Hepatocyte (in vitro differentiated cells): Measurements from ENCODE around the gene PPP3CA. TPM values are rescaled to one million over a fixed set of nuclear protein-coding genes. Genes with fewer than 3 reads are reported as not detected.
"Not testable (repeated sequence)": the region's sequence is repeated elsewhere in the genome, so short reads cannot be mapped to it uniquely, and the experiment has no call there.

Source experiments
- DNase-seq: peaks from one replicate; pipeline ENCODE4 v3.0.0-alpha.2; 2016; ENCODE audit warnings: low spot score
- H2AFZ ChIP-seq: fragments of 200-600 bp; sonication (generic); 2 replicates; pipeline ENCODE4 v1.6.0; 2016; ENCODE audit warnings: antibody characterized with exemption, mild to moderate bottlenecking
- H3K27ac ChIP-seq: fragments of 200-600 bp; sonication (generic); 2 replicates; pipeline ENCODE4 v1.5.1; 2016; ENCODE audit warnings: mild to moderate bottlenecking
- H3K27me3 ChIP-seq: fragments of 200-600 bp; sonication (generic); 2 replicates; pipeline ENCODE4 v1.6.1; 2016
- H3K36me3 ChIP-seq: fragments of 200-600 bp; sonication (generic); replicated peaks from 2 replicates; pipeline ENCODE4 v1.5.1; 2016; ENCODE audit warnings: low read depth; ENCODE audit not compliant: insufficient read depth
- H3K4me1 ChIP-seq: fragments of 200-600 bp; sonication (generic); 2 replicates; pipeline ENCODE4 v1.5.1; 2016; ENCODE audit warnings: mild to moderate bottlenecking, moderate library complexity; ENCODE audit not compliant: insufficient read depth
- H3K4me2 ChIP-seq: fragments of 200-600 bp; sonication (generic); 2 replicates; pipeline ENCODE4 v1.6.0; 2016
- H3K4me3 ChIP-seq: fragments of 200-600 bp; sonication (generic); 2 replicates; pipeline ENCODE4 v1.5.1; 2016; ENCODE audit warnings: mild to moderate bottlenecking
- H3K79me2 ChIP-seq: fragments of 200-600 bp; sonication (generic); 2 replicates; pipeline ENCODE4 v1.6.0; 2017; ENCODE audit warnings: mild to moderate bottlenecking
- H3K9me2 ChIP-seq: fragments of 200-600 bp; sonication (generic); replicated peaks from 2 replicates; pipeline ENCODE4 v1.6.0; 2017; ENCODE audit warnings: mild to moderate bottlenecking; ENCODE audit not compliant: insufficient read depth
- H3K9me3 ChIP-seq: fragments of 200-600 bp; sonication (generic); 2 replicates; pipeline ENCODE4 v1.5.1; 2016; ENCODE audit warnings: low read depth, mild to moderate bottlenecking
- H4K20me1 ChIP-seq: fragments of 200-600 bp; sonication (generic); 2 replicates; pipeline ENCODE4 v1.6.0; 2016; ENCODE audit warnings: mild to moderate bottlenecking; ENCODE audit not compliant: insufficient read depth, poor library complexity, severe bottlenecking
- EZH2 ChIP-seq: fragments of 200-600 bp; sonication (generic); IDR thresholded peaks from 2 replicates; pipeline ENCODE4 v1.6.1; 2016; ENCODE audit warnings: antibody characterized with exemption, mild to moderate bottlenecking, borderline replicate concordance
- EZH2phosphoT487 ChIP-seq: fragments of 200-600 bp; sonication (generic); IDR thresholded peaks from one replicate; pipeline ENCODE4 v1.6.1; 2018; ENCODE audit warnings: antibody characterized with exemption, mild to moderate bottlenecking, low read depth, moderate library complexity; ENCODE audit not compliant: unreplicated experiment, severe bottlenecking
- WGBS: methylation state at CpG from one replicate; pipeline ENCODE4 v1.1.6; 2016; ENCODE audit warnings: low lambda C conversion rate; ENCODE audit errors: missing lambda C conversion rate; 5-methylcytosine and 5-hydroxymethylcytosine counted together
- polyA plus RNA-seq: library from polyadenylated mRNA; unstranded; fragments of >200 nt; fragmentation: Nextera tagmentation; extraction: Ambion mirVana; gene quantifications from 2 replicates; pipeline ENCODE4 v1.2.1, GENCODE V29; 2016
- total RNA-seq: library from RNA; depleted of rRNA; stranded (reverse); fragments of >200 nt; gene quantifications from 2 replicates; pipeline ENCODE4 v1.2.3, GENCODE V29; 2014
- TF ChIP-seq, protein P1 (sequence below): fragments of 200-600 bp; sonication (generic); IDR thresholded peaks from 2 replicates; pipeline ENCODE4 v1.5.1; 2016; ENCODE audit warnings: antibody characterized with exemption, mild to moderate bottlenecking; ENCODE audit not compliant: poor library complexity

PPP3CA gene
- total and polyA plus RNA-seq, 2 experiments from 2014 or later: 12.9 to 49.5 TPM

DNA sequence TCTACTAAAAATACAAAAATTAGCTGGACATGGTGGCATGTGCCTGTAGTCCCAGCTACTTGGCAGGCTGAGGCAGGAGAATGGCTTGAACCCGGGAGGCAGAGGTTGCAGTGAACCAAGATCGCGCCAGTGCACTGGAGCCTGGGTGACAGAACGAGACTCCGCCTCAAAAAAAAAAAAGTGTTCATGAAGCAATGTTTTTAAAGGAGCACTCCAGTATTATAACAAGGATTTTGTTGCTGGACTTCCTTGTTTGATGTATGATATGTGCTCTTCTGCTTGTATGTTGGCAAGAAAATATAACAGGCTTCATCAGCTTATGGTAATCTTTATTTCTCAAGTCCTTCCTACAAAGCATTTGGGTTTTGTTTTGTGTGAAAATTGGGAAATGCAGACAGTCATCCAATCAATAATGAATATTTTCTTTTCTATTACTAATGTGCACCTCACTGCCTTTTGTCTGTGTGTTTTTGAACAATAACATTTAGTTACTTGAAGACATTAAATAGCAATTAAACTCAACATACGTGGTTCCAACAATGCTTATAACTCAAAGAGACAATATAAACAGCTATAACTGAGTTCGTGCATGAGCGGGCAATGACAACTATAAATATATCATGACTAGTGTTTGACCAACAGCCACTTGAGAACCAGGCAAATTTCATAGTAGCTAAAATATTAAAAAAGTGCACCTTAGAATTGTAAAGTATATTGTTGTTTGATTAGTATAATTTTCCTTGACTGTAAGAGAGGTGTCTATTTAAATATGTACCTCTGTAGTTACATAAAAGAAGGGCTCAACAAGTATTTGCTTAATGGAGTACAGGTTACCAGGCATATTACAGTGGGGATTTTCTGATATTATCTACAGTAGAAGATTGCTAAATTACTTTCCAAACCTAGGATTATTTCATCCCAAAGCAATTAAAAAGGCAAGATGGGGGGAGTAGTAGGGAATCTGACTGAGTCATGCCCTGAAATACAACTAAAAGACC is 210.7 kb downstream of the PPP3CA start:
- H4K20me1 ChIP-seq: peaks cover 3% of the 10 kb centered on the region

DNA sequence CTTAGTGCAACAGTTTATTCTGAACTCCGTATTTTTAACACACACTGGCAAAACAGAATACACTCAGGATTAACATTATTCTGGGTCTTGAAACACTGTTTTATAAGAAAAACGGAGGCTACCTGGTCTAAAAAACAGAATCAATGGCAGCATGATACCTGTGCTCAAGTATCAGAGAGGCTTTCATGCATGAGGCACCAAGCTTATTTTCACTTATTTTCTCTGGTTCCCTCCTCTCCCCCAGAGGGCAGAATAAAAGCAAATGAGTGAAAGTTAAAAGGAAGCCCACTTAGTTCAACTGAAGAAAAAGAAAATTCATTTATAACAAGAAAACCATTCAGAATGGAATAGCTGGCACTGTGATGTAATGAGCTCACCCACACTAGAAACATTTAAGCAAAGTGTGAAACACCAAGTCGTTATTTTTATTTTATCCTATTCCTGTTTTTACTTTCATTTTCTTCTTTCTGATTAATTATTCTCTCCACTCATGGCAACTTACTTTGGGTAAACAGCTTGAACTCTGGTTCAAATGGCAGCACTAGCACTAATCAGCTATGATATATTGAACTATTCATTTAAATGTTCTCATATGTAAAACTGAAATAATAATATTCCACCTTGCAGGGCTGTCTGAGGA is 211.8 kb downstream of the PPP3CA start:
- H3K9me2 ChIP-seq: no peaks in the 10 kb centered on the region
- no peak for DNase-seq
- H3K36me3 ChIP-seq: no peaks in the 10 kb centered on the region
- no peak overlapping the region for H2AFZ ChIP-seq
- no peak overlapping the region for H3K4me3 ChIP-seq
- no peak overlapping the region for H3K4me2 ChIP-seq
- TF ChIP-seq, protein P1, sequence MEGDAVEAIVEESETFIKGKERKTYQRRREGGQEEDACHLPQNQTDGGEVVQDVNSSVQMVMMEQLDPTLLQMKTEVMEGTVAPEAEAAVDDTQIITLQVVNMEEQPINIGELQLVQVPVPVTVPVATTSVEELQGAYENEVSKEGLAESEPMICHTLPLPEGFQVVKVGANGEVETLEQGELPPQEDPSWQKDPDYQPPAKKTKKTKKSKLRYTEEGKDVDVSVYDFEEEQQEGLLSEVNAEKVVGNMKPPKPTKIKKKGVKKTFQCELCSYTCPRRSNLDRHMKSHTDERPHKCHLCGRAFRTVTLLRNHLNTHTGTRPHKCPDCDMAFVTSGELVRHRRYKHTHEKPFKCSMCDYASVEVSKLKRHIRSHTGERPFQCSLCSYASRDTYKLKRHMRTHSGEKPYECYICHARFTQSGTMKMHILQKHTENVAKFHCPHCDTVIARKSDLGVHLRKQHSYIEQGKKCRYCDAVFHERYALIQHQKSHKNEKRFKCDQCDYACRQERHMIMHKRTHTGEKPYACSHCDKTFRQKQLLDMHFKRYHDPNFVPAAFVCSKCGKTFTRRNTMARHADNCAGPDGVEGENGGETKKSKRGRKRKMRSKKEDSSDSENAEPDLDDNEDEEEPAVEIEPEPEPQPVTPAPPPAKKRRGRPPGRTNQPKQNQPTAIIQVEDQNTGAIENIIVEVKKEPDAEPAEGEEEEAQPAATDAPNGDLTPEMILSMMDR: no peak
- TF ChIP-seq EZH2phosphoT487 (no peak), EZH2 (no peak)
- peaks cover 6% of the 10 kb centered on the region for H3K9me3 ChIP-seq
- no peaks in the 10 kb centered on the region for H3K4me1 ChIP-seq
- H3K79me2 ChIP-seq: peaks cover 65% of the 10 kb centered on the region
- no peaks in the 10 kb centered on the region for H3K27me3 ChIP-seq
- no peak overlapping the region for H3K27ac ChIP-seq
- 93% methylated on average over 3 of the region's 3 CpGs for whole genome bisulfite sequencing
- peaks cover 3% of the 10 kb centered on the region for H4K20me1 ChIP-seq

More for the DNA sequence above, 210.7 kb downstream of the PPP3CA start:
- Histone ChIP-seq H3K36me3 (no peaks in the 10 kb centered on the region), H3K27ac (no peak overlapping the region), H3K9me3 (peaks cover 5% of the 10 kb centered on the region), H3K4me2 (no peak overlapping the region), H3K9me2 (no peaks in the 10 kb centered on the region), H3K4me3 (no peak overlapping the region), H2AFZ (no peak overlapping the region), H3K4me1 (no peaks in the 10 kb centered on the region), H3K27me3 (no peaks in the 10 kb centered on the region), H3K79me2 (peaks cover 55% of the 10 kb centered on the region)
- DNase-seq: no peak
- TF ChIP-seq EZH2phosphoT487 (no peak), EZH2 (no peak)
- TF ChIP-seq, protein P1: no peak
- WGBS: 92% methylated on average over 8 of the region's 8 CpGs

DNA sequence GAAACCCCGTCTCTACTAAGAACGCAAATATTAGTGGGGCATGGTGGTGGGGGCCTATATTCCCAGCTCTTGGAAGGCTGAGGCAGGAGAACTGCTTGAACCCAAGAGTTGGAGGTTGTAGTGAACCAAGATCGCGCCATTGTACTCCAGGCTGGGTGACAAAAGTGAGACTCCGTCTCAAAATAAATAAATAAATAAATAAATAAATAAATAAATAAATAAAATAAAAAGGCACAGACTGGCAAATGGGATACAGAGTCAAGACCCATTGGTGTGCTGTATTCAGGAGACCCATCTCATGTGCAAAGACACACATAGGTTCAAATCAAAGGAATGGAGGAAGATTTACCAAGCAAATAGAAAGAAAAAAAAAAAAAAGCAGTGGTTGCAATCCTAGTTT is 216.3 kb downstream of the PPP3CA start:
- H3K4me3 ChIP-seq, H3K4me2 ChIP-seq, H3K27me3 ChIP-seq, DNase-seq, H2AFZ ChIP-seq, H3K9me2 ChIP-seq, H3K9me3 ChIP-seq, H3K27ac ChIP-seq, H3K4me1 ChIP-seq, H4K20me1 ChIP-seq, H3K36me3 ChIP-seq: not testable (repeated sequence)
- WGBS: 99% methylated on average over 5 of the region's 5 CpGs
- peaks cover 82% of the 10 kb centered on the region for H3K79me2 ChIP-seq

DNA sequence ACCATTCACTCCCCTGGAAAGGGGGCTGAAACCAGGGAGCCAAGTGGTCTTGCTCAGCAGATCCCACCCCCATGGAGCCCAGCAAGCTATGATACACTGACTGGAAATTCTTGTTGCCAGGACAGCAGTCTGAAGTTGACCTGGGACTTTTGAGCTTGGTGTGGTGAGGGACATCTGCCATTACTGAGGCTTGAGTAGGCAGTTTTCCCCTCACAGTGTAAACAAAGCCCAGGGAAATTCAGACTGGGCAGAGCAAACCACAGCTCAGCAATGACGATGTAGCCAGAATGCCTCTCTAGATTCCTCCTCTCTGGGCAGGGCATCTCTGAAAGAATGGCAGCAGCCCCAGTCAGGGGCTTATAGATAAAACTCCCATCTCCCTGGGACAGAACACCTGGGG is 218.4 kb downstream of the PPP3CA start:
- H3K79me2 ChIP-seq: peaks cover 65% of the 10 kb centered on the region
- H3K9me3 ChIP-seq, H2AFZ ChIP-seq, H3K4me2 ChIP-seq, H3K36me3 ChIP-seq, H4K20me1 ChIP-seq, H3K4me1 ChIP-seq, H3K27me3 ChIP-seq, H3K9me2 ChIP-seq, H3K4me3 ChIP-seq, DNase-seq, H3K27ac ChIP-seq: not testable (repeated sequence)
- 93% methylated on average over 1 of the region's 1 CpG for WGBS
